GM19395 (cell line): Measurements from ENCODE around the gene ONECUT3.

ENCODE experiments used
- ATAC-seq: cut with Tn5 transposase; IDR thresholded peaks from one replicate; pipeline ENCODE4 v1.9.1; 2021; ENCODE audit warnings: mild to moderate bottlenecking, moderate library complexity; ENCODE audit not compliant: unreplicated experiment

ONECUT3 gene

DNA sequence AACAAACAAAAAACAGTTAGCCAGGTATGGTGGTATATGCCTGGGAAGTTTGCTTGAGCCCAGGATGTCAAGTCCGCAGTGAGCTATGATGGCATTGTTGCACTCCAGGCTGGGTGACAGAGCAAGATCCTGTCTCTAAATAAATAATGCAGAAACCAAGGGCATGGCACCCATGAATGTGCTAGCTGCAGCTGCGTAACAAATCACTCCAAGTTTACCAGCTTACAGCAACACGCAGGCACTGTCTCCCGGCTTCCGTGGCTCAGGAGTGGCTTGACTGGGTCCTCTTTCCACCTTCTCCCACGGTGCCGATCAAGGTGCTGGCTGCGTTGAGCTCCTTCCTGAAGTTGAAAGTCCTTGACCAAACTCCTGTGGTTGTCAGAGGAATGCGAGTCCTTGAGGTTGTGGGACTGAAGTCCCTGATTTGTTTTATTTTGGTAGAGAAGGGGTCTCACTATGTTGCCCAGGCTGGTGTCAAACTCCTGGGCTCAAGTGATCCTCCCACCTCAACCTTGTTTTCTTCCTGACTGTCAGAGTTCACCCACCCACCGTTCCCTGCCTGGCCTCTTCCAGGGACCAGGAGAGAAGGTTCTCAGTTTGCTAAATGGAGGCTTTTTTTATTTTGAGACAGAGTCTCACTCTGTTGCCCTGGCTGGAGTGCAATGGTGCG is 13.2 kb upstream of the ONECUT3 start:
- no peak for ATAC-seq

GRCh38 chr19:1742989-1743696 is 10.2 kb upstream of the ONECUT3 start:
- ATAC-seq: no peak

- ATAC-seq: no peak
Measured at GRCh38 chr19:1744133-1744665, 9.1 kb upstream of the ONECUT3 start.

DNA sequence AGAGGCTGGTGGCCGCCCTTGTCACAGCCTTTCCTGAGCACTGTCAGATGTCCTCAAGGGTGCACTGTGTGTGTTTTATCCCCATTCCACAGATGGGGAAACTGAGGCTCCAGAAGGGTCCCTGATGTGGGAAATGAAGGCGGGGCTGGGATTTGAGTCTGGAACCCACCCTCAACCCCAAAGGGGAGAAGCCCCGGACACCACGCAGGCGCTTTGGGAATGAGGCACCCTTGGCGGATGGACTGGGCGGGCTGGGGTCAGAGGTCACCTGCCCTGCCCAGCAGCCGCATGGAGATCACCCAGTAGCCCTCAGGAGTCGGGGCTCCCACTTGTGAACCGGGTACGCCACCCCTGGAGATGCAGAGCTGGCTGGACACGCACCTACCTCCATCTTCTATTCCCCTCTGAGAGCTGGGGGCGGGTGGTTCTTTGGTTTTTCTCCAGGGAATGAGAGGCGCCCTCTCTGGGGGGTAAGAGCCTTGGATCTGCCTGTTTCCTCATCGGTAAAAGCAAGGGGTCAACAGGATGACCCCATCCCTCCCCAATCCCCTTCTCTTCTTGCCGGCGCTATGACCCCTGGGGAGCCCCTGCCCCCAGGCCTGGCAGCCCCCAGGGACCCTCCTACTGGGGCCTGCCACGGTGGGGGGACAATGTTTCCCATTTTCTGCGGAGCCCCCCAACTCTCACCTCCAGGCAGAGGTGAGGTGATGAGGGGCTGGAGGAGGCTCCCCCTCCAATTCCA is 8.3 kb upstream of the ONECUT3 start:
- ATAC-seq: no peak

- no peak for ATAC-seq
Measured at GRCh38 chr19:1745589-1746031, 7.7 kb upstream of the ONECUT3 start.

GRCh38 chr19:1746401-1747284 is 6.7 kb upstream of the ONECUT3 start:
- ATAC-seq: no peak

DNA sequence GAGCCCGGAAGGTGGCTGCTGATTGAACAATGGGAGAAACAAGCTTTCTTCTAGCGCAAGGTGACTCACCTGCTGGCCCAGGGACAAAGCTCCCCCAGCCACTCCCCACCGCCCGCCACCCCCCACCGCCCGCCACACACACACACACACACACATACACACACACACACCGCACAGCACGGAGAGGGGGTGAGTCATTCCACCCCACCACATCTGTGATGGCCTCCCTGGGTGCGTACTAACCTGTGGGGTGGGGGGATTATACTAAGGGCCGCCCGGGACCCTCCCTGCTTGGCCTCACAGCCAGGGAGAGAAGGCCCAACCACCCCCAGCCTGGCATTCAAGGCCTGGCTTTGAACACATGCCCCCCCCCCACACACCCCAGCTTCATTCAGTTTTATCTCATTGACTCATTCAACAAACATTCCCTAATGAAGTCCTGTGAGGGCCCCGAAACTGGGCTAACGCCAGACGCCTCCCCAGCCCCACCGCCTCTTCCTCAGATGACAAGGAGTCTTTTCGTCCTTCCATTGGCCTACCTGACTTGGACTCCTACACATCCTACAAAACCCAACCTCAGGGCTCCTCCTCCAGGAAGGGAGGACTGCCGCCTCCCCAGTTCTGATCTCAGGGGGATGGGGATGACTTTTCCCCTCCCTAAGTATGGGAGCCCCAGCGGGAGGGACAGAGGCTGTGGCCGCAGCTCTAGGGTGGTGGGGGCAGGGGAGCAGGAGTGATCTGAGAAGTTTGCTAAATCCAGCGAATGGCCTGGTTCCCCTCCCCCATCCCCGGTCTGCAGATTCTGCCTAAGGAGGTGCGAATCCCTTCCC is 5.8 kb upstream of the ONECUT3 start:
- no peak for ATAC-seq

DNA sequence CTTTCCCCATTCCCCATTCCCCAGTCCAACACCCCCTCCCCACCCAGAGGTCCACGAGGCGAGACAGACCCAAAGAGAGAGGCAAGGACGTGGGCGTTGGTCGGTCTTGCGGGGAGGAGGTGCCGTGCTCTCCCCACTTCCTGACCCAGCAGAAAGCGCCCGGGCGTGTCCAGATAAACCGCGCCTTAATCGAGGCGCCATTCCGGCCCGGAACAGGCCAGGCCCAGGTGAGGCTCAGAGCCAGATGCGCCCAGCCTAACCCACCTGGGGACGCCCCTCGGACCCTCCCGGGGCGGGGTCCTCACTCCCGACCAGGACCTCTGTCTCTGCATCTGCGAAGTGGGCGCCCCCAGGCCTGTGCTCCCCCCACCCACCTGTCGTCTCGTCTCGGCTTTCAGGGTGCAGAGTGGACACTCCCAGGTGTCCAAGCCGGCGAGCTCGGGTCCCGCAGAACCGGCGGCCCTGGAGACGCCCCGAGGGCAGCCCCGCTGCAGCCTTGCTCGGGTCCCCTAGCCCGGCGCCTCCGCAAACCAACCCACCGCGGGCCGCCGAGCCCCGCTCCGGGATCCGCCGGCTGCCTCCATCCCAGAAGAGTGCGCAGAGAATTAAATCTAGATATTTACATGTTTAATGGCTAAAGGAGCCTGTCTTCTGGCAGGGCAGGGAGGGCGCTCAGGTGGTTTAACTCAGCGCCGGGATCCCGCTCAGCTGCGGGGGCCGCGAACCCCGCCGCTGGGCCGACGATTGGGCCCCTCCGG is 5.0 kb upstream of the ONECUT3 start:
- ATAC-seq: no peak

GRCh38 chr19:1748873-1749341 is 4.4 kb upstream of the ONECUT3 start:
- ATAC-seq: no peak

- ATAC-seq: no peak
Measured at GRCh38 chr19:1749373-1750342, 3.6 kb upstream of the ONECUT3 start.

DNA sequence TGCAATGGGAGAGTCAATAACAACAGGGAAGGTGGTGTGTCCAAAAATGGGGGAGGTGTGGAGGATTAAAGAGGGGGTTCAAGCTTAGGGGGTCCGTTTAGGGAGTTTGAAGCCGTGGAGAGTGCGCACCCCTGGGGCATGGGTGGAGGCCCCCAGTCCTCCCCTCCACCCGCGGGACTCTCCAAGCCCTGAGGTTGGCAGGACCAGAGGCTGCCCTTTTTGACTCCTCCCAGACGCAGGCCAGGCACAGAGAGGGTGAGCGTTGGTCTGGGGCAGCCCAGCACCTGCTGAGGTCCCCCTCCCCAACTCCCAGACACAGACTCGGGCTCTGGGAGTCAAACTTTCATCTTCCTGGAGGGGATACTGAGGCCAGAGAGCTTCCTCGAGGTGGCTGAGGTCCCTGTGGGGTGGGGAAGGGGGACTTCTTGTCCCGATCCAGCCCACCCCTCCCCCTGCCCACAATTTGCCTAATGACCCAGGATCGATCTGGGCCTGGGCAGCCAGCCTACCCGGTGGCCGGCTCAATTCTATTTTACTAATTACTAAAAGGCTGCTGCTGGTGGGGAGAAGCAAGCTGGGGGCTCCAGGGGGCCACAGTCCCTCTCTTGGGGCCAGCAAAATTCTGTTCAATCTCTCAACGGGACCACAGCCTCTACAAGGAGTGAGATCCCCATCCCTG is 2.8 kb upstream of the ONECUT3 start:
- no peak for ATAC-seq

GRCh38 chr19:1751367-1752008 is 1.8 kb upstream of the ONECUT3 start:
- ATAC-seq: no peak

- ATAC-seq: no peak
Measured at GRCh38 chr19:1752009-1752756, 1.1 kb upstream of the ONECUT3 start.

DNA sequence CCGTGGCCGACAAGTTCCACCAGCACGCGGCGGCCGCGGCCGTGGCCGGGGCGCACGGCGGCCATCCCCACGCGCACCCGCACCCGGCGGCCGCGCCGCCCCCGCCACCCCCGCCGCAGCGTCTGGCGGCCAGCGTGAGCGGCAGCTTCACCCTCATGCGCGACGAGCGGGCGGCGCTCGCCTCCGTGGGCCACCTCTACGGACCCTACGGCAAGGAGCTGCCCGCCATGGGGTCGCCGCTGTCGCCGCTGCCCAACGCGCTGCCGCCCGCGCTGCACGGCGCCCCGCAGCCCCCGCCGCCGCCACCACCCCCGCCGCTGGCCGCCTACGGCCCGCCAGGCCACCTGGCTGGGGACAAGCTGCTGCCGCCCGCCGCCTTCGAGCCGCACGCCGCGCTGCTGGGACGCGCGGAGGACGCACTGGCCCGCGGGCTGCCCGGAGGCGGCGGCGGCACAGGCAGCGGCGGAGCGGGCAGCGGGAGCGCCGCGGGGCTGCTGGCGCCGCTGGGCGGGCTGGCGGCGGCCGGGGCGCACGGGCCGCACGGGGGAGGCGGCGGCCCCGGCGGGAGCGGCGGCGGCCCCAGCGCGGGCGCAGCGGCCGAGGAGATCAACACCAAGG is 821 bp downstream of the ONECUT3 start:
- no peak for ATAC-seq

- ATAC-seq: no peak
Measured at GRCh38 chr19:1754636-1755466, 1.5 kb downstream of the ONECUT3 start.
